GM18909 (cell line): ENCODE data around the gene CHCHD5.

Experiments
- ATAC-seq: cut with Tn5 transposase; IDR thresholded peaks from one replicate; pipeline ENCODE4 v1.9.1; 2021; ENCODE audit warnings: mild to moderate bottlenecking; ENCODE audit not compliant: unreplicated experiment, poor library complexity

Gene CHCHD5

GRCh38 chr2:112621790-112622527 is 37.5 kb downstream of the CHCHD5 start:
- ATAC-seq, result no peak

GRCh38 chr2:112622528-112622849 is 38.1 kb downstream of the CHCHD5 start:
- no peak for ATAC-seq

- ATAC-seq, result peak; percentile 71
These were observed 39.7 kb downstream of the CHCHD5 start for GRCh38 chr2:112623913-112624777.

- no peak for ATAC-seq
These were observed 41.2 kb downstream of the CHCHD5 start for GRCh38 chr2:112625474-112626114.

DNA sequence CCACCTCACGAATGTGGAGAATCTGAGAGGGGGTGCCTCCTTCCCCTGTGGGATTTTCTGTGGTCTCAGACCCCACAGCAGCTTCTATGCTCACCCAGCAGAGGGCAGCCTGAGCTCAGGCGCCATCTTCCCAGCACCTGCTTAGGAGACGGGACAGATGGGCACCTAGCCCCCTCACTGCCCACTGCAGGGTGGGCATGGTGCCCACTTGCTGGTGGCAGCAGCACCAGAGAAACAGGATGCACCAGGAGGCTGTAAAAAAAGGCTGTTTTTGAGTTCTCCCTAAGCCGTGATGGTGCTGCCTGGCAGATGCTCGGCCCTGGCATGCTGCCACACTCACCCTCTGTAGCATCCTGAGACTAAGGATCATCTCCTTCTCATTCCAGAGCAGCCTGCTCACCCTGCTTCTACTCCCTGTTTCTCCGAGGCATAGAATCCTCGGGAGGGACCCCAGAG is 42.2 kb downstream of the CHCHD5 start:
- peak; percentile 45 for ATAC-seq

DNA sequence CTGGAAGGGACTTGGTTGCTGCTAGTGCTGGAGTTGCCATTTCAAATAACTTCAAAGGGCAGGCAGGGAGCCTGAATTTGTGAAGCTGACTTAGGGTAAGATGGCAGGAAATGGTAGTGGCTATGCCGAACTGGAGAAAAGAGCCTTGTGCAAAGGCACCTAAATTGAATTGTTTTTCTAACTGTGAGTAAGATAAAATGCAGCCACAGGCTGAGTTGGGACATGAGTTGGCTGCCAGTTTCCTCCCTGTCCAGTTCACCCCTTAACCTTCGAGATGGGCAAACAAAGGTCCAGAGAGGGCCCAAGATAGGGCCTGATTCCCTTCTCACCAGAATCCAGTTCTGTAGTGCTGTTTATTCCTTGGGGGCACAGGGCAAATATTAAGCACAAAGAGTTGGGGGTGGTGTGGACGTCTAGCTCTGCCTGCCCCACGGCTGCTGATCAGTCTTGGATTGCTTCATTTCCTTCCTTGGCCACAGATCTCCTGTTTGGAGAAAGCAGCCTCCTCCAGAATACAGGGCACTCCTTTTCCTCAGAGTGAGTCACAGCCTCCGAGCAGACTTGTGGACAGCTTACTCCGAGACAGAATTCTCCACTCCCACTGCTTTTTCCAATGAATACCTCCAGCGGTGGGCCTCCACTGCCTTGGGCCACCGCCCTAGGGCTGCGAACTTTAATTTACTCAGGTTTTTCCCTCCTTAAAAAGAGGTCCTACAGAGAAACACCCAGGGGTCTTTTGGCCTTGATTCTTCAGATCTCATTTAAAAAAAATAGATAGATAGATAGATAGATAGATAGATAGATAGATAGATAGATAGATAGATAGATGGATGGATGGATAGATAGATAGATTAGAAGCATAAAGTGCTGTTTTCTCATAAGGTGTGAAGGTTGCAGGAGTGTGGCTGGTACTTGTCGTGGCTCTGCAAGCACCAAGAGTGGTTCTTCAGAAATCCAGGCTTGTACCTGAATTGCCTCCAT is 42.9 kb downstream of the CHCHD5 start:
- ATAC-seq, result no peak

DNA sequence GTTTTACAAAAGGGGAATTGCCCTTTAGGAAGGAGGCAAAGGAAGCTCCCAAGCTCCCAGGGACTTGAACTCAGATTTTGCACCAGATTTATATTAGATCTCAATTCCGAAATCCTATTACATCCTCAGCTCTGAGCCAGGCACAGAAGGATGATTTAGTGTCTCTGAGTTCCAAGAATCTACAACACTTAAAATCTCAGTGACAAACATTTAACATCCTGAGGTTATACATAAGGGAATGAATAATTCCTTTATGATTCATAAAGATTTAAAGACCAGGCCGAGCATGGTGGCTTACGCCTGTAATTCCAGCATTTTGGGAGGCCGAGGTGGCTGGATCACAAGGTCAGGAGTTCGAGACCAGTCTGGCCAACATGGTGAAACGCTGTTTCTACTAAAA is 44.8 kb downstream of the CHCHD5 start:
- ATAC-seq, result no peak

GRCh38 chr2:112629823-112630222 is 45.4 kb downstream of the CHCHD5 start:
- ATAC-seq, result no peak

- ATAC-seq, result no peak
These were observed 45.9 kb downstream of the CHCHD5 start for GRCh38 chr2:112630268-112630667.

DNA sequence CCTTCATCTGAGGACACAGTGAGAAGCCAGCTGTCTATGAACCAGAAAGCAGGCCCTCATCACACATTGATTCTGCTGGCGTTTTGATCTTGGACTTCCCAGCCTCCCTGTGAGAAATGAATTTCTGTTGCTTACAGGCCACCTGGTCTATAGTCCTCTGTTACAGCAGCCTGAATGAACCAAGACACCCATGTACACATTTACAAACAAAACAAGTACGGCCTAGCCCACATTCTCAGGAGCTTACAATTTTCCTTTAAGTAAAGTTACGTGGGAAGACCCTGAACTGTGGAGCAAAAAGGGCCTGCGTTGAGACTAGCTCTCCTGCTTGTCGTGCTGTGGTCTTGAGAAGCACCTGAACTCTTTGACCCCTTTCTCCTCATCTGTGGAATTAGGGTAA is 49.3 kb downstream of the CHCHD5 start:
- no peak for ATAC-seq

GRCh38 chr2:112634153-112634873 is 49.9 kb downstream of the CHCHD5 start:
- ATAC-seq, result no peak

GRCh38 chr2:112634874-112635157 is 50.4 kb downstream of the CHCHD5 start:
- no peak for ATAC-seq

- ATAC-seq, result peak; percentile 88
These were observed 52.3 kb downstream of the CHCHD5 start for GRCh38 chr2:112636605-112637288.

GRCh38 chr2:112637289-112637660 is 52.9 kb downstream of the CHCHD5 start:
- ATAC-seq, result no peak
